KOPT-K1 (cell line): Measurements from ENCODE around the gene ESR2.
"Not testable (repeated sequence)": the region's sequence is repeated elsewhere in the genome, so short reads cannot be mapped to it uniquely, and the experiment has no call there.

Source experiments
- H3K27ac ChIP-seq: fragments of 200-600 bp; sonication (generic); 2 replicates; pipeline ENCODE4 v1.5.1; 2016; ENCODE audit warnings: antibody characterized with exemption, mild to moderate bottlenecking, low read depth, low read length; ENCODE audit not compliant: poor library complexity, severe bottlenecking
- H3K36me3 ChIP-seq: fragments of 200-600 bp; sonication (generic); 2 replicates; pipeline ENCODE4 v1.5.1; 2017; ENCODE audit warnings: antibody characterized with exemption, mild to moderate bottlenecking, low read length, moderate library complexity; ENCODE audit not compliant: insufficient read depth
- H3K9me3 ChIP-seq: fragments of 200-600 bp; sonication (generic); 2 replicates; pipeline ENCODE4 v1.5.1; 2017; ENCODE audit warnings: antibody characterized with exemption, low read length, mild to moderate bottlenecking; ENCODE audit not compliant: insufficient read depth, poor library complexity, severe bottlenecking

The ESR2 gene

DNA sequence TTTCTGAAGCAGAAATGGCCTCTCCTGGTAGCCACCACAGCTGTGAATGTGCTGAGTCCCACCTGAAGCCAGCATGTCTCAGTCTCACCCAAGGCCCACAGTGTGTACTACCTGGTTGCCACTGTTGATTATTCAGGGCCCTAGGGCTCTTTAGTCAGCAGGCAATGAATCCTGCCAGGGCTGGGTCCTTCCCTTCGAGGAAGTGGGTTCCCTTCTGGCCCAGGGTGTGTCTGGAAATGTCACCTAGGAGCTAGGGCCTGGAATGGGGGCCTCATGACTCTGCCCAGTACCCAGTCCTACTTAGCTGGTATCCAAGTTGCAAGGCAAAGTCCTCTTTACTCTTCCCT is 234.0 kb downstream of the ESR2 start:
- H3K36me3 ChIP-seq: peaks cover 43% of the 10 kb centered on the region
- H3K27ac ChIP-seq: no peak overlapping the region
- H3K9me3 ChIP-seq: no peaks in the 10 kb centered on the region

DNA sequence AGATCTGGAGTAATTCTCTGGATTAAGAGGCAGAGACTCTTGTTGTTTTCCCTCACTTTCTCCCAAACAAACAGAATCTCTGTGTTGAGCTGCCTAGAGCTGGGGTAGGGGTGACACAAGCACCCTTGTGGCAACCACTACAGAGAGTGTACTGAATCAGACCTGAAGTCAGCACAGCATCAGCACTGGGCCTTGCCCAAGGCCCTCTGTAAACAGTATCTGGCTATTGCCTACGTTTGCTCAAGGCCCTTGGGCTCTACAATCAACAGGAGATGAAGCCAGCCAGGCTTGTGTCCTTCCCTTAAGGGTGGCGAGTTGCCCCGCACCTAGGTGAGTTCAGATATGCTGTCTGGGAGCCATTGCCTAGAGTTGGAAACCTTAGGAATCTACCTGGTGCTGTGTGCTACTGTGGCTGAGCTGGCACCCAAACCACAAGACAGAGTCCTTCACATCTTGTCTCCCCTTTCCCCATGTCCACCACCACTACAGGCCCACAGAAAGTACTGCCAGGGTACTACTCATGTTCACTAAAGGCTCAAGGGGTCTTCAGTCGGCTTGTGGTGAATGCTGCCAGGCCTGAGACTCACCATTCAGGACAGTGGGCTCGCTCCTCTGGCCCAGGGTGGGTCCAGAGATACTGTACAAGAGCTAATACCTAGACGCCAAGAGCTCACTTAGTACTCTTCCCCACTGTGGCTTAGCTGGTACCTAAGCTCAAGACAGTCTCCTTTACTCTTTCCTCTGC is 234.5 kb downstream of the ESR2 start:
- Histone ChIP-seq H3K9me3 (no peaks in the 10 kb centered on the region), H3K36me3 (peaks cover 46% of the 10 kb centered on the region), H3K27ac (no peak overlapping the region)

DNA sequence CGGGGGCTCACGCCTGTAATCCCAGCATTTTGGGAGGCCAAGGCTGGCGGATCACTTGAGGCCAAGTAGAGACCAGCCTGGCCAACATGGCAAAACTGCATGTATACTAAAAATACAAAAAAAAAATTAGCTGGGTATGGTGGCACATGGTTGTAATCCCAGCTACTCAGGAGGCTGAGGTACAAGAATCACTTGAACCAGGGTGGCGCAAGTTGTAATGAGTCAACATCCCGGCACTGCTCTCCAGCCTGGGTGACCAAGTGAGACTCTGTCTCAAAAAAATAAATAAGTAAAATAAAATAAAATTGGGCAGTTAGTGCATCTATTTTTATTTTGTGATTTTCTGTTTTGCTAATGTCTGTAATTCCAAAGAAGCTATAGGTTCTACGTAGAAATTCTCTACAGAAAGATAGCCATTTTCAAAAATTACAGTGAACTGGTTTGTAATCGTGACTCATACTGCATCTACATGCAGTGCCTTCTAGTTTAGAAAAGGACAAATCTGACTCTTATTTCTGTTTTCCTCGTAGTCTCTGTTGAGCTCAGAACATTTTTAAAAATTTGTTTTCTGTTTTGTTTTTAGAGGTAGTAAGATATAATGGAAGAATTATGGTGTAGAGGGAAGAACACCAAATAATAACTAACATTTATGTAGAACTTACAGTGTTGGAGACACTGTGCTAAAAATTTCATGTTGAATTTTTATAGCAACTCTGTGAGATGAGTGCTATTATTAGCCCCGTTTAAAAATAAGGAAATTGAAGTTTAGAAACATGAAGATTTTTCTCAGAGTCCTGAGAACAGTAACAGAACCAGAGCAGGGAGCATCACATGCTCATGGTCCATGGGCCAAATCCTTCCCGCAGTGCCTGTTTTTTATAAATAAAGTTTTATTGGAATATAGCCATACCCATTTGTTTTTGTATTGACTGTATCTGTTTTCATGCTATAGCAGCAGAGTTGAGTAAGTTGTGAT is 240.2 kb downstream of the ESR2 start:
- Histone ChIP-seq H3K9me3 (no peaks in the 10 kb centered on the region), H3K27ac (no peak overlapping the region), H3K36me3 (peaks cover 60% of the 10 kb centered on the region)

DNA sequence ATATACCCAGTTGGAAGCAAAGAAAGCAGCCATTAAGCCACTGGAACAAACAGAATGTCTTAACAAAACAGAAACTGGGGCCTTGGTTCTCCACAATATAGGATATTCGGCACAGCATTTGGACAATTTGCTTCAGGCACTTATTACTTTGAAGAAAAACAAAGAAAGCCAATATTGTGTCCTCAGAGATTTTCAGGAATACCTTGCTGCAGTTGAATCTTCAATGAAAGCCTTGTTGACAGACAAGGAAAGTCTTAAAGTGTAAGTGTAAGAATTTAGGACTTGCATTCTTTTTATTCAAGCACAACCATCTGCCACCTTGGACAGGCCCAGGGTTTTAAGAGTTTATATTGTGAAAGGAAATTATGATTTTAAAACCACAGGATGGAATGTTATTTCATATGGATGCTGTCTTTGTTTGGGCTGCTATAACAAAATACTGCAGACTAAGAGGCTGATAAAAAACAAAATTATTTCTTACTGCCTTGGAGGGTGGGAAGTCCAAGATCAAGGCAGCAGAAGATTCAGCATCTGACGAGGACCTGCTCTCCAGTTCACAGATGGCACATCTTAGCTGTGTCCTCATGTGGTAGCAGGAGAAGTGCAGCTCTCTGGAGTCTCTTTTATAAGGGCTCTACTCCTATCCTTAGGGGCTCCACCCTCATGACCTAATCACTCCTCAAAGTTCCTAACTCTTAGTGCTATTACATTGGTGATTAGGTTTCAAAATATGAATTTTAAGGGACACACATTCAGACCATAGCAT is 244.4 kb downstream of the ESR2 start:
- Histone ChIP-seq H3K9me3 (no peaks in the 10 kb centered on the region), H3K36me3 (peaks cover 76% of the 10 kb centered on the region), H3K27ac (no peak overlapping the region)

DNA sequence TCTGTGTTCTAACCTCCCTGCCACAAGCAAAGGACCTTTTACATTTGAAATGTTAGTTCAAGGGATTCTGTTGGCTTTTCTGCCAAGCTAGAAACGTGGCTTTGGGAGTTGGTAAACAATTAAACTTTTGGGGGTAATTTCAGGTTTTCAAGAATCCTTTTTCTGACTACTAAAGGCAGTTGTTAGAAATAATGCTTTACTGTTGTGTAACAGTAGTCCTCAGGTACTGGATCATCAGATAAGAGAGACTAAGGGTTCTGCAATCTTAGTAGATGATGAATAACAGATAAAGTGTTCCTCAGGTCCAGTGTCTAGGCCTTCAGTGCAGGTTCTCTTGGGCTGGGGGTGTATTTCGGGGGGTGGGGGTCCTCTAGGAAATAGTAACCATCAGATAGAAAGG is 249.1 kb downstream of the ESR2 start:
- no peak overlapping the region for H3K27ac ChIP-seq
- no peaks in the 10 kb centered on the region for H3K9me3 ChIP-seq
- H3K36me3 ChIP-seq: peaks cover 47% of the 10 kb centered on the region

DNA sequence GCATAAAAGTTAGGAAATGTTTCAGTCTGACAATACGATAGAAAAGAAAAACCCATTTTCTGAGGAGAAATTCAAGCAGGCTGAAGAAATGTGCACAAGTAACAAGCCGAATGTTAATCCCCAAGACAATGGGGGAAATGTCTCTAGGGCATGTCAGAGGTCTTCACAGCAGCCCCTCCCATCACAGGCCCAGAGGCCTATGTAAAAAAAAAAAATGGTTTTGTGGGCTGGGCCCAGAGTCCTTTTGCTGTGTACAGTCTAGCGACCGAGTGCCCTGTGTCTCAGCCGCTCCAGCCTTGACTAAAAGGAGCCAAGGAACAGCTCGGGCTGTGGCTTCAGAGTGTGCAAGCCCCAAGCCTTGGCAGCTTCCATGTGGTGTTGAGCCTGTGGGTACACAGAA is 250.9 kb downstream of the ESR2 start:
- H3K9me3 ChIP-seq, H3K27ac ChIP-seq: not testable (repeated sequence)
- peaks cover 33% of the 10 kb centered on the region for H3K36me3 ChIP-seq

DNA sequence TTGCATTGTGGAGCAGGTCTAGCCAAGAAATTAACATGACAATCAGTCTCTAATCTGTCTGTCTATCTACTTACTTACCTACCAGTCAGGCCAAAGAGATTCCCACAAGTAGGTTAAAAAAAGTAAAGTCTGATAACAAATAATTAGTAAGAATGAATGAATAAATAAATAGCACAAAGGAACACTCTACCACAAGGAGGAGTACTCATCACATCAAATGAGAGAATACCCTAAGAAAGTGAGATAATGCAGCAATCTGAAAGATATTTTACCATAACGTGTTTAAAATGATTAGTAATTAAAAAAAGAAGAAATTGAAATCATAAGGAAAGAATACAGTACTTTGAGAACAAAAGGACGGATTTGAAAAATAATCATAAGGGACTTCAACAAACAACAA is 254.1 kb downstream of the ESR2 start:
- Histone ChIP-seq H3K27ac (no peak overlapping the region), H3K36me3 (peaks cover 24% of the 10 kb centered on the region), H3K9me3 (no peaks in the 10 kb centered on the region)

DNA sequence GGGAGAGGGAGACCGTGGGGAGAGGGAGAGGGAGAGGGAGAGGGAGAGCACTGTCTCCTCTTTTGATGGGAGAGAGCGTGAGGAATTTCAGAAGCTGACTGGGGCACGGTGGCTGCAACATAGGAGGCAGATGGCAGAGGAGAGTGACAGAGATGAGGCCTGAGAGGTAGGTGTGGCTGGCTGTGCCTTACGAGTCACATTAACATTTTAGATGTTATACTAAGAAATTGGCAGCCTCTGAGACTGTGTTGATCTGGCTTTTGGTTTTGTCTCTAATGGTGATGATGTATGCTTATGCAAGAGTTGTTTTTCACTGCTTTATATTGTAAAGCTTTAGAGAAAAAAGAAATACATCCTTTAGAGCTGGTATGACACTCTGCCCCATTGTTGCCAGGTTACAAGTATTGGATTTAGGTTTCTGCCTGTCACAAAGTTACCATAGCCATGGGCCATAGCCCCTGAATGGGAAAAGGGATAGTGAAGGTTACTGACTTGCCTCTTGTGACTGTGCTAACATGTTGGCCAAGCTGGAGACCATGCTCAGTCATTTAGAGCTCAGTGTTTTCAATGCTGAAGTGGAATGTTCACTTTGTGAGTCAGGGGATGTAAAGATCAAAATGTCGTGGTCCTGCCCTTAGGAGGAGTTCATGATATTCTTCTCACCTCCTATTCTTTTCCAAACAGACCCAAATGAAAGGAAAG is 255.2 kb downstream of the ESR2 start:
- Histone ChIP-seq H3K9me3 (no peaks in the 10 kb centered on the region), H3K27ac (no peak overlapping the region), H3K36me3 (peaks cover 21% of the 10 kb centered on the region)

DNA sequence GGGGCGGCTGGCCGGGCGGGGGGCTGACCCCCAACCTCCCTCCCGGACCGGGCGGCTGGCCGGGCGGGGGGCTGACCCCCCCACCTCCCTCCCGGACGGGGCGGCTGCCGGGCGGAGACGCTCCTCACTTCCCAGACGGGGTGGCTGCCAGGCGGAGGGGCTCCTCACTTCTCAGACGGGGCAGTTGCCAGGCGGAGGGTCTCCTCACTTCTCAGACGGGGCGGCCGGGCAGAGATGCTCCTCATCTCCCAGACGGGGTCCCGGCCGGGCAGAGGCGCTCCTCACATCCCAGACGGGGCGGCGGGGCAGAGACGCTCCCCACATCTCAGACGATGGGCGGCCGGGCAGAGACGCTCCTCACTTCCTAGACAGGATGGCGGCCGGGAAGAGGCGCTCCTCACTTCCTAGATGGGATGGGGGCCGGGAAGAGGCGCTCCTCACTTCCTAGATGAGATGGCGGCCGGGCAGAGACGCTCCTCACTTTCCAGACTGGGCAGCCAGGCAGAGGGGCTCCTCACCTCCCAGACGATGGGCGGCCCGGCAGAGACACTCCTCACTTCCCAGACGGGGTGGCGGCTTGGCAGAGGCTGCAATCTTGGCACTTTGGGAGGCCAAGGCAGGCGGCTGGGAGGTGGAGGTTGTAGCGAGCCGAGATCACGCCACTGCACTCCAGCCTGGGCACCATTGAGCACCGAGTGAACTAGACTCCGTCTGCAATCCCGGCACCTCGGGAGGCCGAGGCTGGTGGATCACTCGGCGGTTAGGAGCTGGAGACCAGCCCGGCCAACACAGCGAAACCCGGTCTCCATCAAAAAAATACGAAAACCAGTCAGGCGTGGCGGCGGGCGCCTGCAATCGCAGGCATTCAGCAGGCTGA is 256.1 kb downstream of the ESR2 start:
- peaks cover 19% of the 10 kb centered on the region for H3K36me3 ChIP-seq
- not testable (repeated sequence) for H3K27ac ChIP-seq, H3K9me3 ChIP-seq

DNA sequence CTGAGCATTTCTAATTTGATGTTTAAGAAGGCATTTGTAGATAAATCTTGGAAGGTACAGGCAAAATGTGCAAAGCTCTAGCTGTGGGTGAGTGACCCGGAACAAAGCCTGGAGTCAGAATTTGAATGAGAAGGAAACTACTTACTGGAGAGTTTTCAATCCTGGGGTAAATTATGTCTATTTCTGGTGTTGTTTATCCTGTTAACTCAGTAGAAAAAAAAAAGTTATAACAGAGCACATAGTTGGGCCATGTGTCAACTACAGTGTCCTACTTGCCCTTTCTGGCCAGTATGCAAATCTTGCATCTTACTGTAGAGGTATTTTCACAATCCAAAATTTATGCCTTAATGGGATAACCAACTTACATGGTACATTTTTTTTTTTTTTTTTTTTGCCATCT is 259.0 kb downstream of the ESR2 start:
- H3K27ac ChIP-seq: no peak overlapping the region
- no peaks in the 10 kb centered on the region for H3K9me3 ChIP-seq
- H3K36me3 ChIP-seq: peaks cover 49% of the 10 kb centered on the region
